Measurements from ENCODE around the gene IMPDH1.

The IMPDH1 gene

GRCh38 chr7:128350708-128351295 is 59.0 kb downstream of the IMPDH1 start:
- no peak for DNase-seq (ENCODE audit: low read depth)
- no peak overlapping the region for H3K4me3 ChIP-seq (ENCODE audit: low read depth, low read length)

- DNase-seq (ENCODE audit: low read depth), result no peak
- H3K4me3 ChIP-seq (ENCODE audit: low read depth, low read length), result no peak overlapping the region
Measured at GRCh38 chr7:128349466-128349825, 60.3 kb downstream of the IMPDH1 start.

DNA sequence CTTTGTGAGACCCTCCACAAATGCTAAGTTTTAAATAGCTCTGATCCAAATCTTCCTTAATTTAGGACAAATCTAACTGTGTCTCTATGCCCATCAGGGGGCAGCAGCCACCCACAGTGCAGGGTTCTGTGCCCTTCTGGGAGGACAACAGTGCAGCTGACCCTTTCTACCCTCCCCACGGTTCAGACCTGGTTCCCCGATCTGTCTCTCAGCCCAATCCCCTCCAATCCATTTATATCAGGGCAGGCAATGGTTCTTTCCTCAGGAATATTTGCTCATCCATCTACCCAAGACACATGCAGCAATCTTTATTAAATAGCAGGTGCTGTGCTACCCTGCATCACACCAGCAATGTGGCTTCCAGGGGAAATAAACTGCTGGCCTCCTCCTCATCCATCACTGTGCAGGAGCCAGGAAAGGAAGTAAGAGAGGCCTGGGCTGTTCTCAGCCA is 62.1 kb downstream of the IMPDH1 start:
- no peak overlapping the region for H3K4me3 ChIP-seq (ENCODE audit: low read depth, low read length)
- DNase-seq (ENCODE audit: low read depth), result no peak

GRCh38 chr7:128344431-128344774 is 65.4 kb downstream of the IMPDH1 start:
- DNase-seq (ENCODE audit: low read depth), result no peak

GRCh38 chr7:128343554-128344430 is 66.0 kb downstream of the IMPDH1 start, which contains the start of gene RBM28:
TSS of gene RBM28 (minus strand) at chr7:128343908. CDS start at chr7:128343793, 115 bp downstream.
- peak; percentile 48 for DNase-seq (ENCODE audit: low read depth)
- H3K4me3 ChIP-seq (ENCODE audit: low read depth, low read length), result peak within 1 kb of the TSS; percentile 92

More at GRCh38 chr7:128344431-128344774, 65.4 kb downstream of the IMPDH1 start:
- no peak overlapping the region for H3K4me3 ChIP-seq (ENCODE audit: low read depth, low read length)
